Measurements from ENCODE around the gene FBXL15. TPM values are rescaled to one million over a fixed set of nuclear protein-coding genes. Genes with fewer than 3 reads are reported as not detected.
A peak's percentile ranks its signal among the peaks of the same experiment; 100 is the strongest.

FBXL15 gene, protein sequence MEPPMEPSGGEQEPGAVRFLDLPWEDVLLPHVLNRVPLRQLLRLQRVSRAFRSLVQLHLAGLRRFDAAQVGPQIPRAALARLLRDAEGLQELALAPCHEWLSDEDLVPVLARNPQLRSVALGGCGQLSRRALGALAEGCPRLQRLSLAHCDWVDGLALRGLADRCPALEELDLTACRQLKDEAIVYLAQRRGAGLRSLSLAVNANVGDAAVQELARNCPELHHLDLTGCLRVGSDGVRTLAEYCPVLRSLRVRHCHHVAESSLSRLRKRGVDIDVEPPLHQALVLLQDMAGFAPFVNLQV
- total RNA-seq (10 to 100 TPM in 6 of 9 donors, 1 to 10 TPM in 3; 6.6 to 13.9 (median 10.2) TPM), polyA plus RNA-seq (10 to 100 TPM in 1 of 2 donors, 1 to 10 TPM in 1; 9.9 to 20.0 TPM)
- long read RNA-seq, donor 1, partial matches to known transcripts = 25 of 38 reads
- long read RNA-seq, donor 1, other reads (novel, unspliced or antisense) = 9 of 38 reads
- long read RNA-seq, donor 2, transcript FBXL15-201 (4 exons, 2,362 nt) = major isoform, 13 of 107 reads
- long read RNA-seq, donor 2, partial matches to known transcripts = 72 of 107 reads
- long read RNA-seq, donor 2, other reads (novel, unspliced or antisense) = 22 of 107 reads
- long read RNA-seq, donor 3, partial matches to known transcripts = 29 of 41 reads
- long read RNA-seq, donor 3, other reads (novel, unspliced or antisense) = 9 of 41 reads

DNA sequence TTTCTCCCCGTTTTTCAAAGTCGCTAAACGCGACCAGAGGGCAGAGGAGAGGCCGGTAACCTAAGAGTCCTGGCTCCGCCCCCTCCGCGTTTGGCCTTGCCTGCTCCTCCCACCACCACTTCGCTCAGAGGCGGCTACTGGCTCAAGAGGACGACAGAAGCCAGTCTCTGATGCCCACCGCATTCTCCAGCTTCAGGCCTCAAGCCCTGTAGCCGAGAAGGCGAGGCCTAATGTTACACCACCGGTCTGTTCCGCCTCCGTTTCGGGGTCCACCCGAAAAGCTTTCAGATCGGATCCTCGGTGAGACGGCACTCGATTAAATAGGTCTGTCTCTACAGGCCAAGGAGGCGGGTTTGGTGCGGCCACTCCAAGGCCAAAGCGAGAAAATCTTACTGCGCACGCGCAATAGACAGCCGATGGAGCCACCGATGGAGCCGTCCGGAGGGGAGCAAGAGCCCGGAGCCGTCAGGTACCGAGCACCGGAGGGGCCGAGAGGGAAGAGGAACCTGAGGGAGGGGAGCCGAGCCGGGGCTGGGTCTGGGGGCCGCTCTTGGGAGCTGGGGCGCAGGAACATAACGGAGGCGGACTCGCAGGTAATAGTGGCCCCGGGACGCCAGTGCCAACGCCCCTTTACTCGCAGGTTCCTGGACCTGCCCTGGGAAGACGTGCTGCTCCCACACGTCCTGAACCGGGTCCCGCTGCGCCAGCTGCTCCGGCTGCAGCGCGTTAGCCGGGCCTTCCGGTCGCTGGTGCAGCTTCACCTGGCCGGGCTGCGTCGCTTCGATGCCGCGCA, at the start of gene FBXL15:
Gene FBXL15, plus strand, starts transcription at position 123 of the 793 bp plus-strand sequence. Its CDS starts 294 bp downstream, at position 417.
- peak within 1 kb of the TSS; percentile 52 to 99 (median 88) for H3K4me3 ChIP-seq
- ATAC-seq (peak; percentile 87 to 94 (median 90)), DNase-seq (peak; percentile 96 to 99 (median 97))
- H3K9me3 ChIP-seq = no peaks in the 10 kb centered on the region
- TF ChIP-seq, protein P1, sequence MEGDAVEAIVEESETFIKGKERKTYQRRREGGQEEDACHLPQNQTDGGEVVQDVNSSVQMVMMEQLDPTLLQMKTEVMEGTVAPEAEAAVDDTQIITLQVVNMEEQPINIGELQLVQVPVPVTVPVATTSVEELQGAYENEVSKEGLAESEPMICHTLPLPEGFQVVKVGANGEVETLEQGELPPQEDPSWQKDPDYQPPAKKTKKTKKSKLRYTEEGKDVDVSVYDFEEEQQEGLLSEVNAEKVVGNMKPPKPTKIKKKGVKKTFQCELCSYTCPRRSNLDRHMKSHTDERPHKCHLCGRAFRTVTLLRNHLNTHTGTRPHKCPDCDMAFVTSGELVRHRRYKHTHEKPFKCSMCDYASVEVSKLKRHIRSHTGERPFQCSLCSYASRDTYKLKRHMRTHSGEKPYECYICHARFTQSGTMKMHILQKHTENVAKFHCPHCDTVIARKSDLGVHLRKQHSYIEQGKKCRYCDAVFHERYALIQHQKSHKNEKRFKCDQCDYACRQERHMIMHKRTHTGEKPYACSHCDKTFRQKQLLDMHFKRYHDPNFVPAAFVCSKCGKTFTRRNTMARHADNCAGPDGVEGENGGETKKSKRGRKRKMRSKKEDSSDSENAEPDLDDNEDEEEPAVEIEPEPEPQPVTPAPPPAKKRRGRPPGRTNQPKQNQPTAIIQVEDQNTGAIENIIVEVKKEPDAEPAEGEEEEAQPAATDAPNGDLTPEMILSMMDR (IDR thresholded peaks at IDR 0.05) = peak in 1 of 12 donors; percentile 5
- peak in 1 of 2 donors; percentile 41 for TF ChIP-seq POLR2A (IDR thresholded peaks at IDR 0.05)
- H3K4me1 ChIP-seq = peaks cover 6 to 45% (median 28%) of the 10 kb centered on the region in 12 donors
- 0% methylated on average over 41 to 66 of the region's 66 CpGs for WGBS, 4 donors
- H3K27me3 ChIP-seq = peaks cover under 1 to 27% (median 9%) of the 10 kb centered on the region in 9 donors
- H3K27ac ChIP-seq = peak within 1 kb of the TSS; percentile 61 to 96 (median 90)
- peaks cover 0 to 22% (median 13%) of the 10 kb centered on the region in 9 donors for H3K36me3 ChIP-seq
- intact Hi-C loops (cut with DNase I) = loop anchor here in 4 of 10 donors (2.0 to 5.0 kb wide), 4 partner anchors 26 to 58 kb away; partner anchors contain the start of gene NFKB2 (in 3 of the 4)

DNA sequence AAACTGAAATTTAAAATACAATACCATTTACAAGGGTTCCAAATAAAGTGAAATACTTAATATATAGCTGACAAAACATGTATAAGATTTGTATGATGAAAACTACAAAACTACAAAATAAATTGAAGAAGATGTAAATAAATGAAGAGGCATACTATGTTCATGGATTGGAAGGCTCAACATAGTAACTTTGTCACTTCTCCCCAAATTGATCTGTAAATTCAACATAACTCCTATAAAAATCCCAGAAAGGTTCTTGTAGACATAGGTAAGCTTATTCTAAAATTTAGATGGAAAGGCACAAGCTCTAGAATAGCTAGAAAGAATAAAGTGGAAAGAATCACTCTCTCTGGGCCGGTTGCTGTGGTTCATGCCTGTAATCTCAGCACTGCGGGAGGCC, 49.3 kb upstream of the FBXL15 start:
- Histone ChIP-seq H3K36me3 (peaks cover 3 to 100% (median 100%) of the 10 kb centered on the region in 9 donors), H3K4me3 (no peak overlapping the region), H3K27me3 (no peaks in the 10 kb centered on the region), H3K9me3 (peaks cover 0 to 10% (median 0%) of the 10 kb centered on the region in 12 donors), H3K27ac (no peak overlapping the region), H3K4me1 (no peaks in the 10 kb centered on the region)
- 94 to 100% (median 96%) methylated on average over 2 of the region's 2 CpGs for WGBS, 4 donors
- DNase-seq (no peak), ATAC-seq (no peak)
- intact Hi-C loops (cut with DNase I) = no loop called here
- TF ChIP-seq POLR2A (IDR thresholded peaks at IDR 0.05) = no peak
- TF ChIP-seq, protein P1 (IDR thresholded peaks at IDR 0.05) = no peak

DNA sequence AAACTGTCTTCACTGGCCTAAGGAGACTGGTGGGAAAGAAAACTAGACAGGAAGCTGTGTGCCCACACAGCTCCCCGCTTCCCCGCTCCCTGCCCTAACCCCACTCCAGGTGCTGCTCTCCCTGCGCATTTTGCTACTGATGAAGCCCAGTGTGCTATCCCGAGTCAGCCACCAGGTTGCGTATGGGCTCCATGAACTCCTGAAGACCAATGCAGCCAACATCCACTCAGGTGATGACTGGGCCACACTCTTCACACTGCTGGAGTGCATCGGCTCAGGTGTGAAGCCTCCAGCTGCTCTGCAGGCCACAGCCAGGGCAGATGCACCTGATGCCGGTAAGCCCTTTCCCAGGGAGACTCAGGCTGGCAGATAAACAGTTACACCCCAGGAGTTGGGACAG, 45.4 kb upstream of the FBXL15 start:
- Histone ChIP-seq H3K27me3 (no peaks in the 10 kb centered on the region), H3K36me3 (peaks cover 3 to 100% (median 100%) of the 10 kb centered on the region in 9 donors), H3K27ac (no peak overlapping the region), H3K4me1 (no peaks in the 10 kb centered on the region), H3K4me3 (no peak overlapping the region), H3K9me3 (peaks cover 0 to 10% (median 0%) of the 10 kb centered on the region in 12 donors)
- intact Hi-C loops (cut with DNase I) = no loop called here
- TF ChIP-seq POLR2A (IDR thresholded peaks at IDR 0.05) = no peak
- TF ChIP-seq, protein P1 (IDR thresholded peaks at IDR 0.05) = no peak
- peak in 1 of 4 donors; percentile 9 for ATAC-seq
- 87 to 93% (median 89%) methylated on average over 6 to 7 of the region's 7 CpGs for WGBS, 4 donors
- no peak for DNase-seq

Measured in heart left ventricle (tissue), 16 donors.